Astrocyte (in vitro differentiated cells and primary cell): ENCODE data around the gene LONRF3.

Experiments
- EZH2 ChIP-seq: IDR thresholded peaks from 2 replicates; pipeline ENCODE4 v1.6.1; 2012; ENCODE audit warnings: mild to moderate bottlenecking, low read length, inconsistent platforms; ENCODE audit not compliant: insufficient read depth
- TF ChIP-seq, protein P1 (sequence below): IDR thresholded peaks from 2 replicates; pipeline ENCODE4 v1.5.1; 2011; ENCODE audit warnings: low read depth, mild to moderate bottlenecking, inconsistent platforms, low read length, moderate library complexity; ENCODE audit not compliant: insufficient read depth

DNA sequence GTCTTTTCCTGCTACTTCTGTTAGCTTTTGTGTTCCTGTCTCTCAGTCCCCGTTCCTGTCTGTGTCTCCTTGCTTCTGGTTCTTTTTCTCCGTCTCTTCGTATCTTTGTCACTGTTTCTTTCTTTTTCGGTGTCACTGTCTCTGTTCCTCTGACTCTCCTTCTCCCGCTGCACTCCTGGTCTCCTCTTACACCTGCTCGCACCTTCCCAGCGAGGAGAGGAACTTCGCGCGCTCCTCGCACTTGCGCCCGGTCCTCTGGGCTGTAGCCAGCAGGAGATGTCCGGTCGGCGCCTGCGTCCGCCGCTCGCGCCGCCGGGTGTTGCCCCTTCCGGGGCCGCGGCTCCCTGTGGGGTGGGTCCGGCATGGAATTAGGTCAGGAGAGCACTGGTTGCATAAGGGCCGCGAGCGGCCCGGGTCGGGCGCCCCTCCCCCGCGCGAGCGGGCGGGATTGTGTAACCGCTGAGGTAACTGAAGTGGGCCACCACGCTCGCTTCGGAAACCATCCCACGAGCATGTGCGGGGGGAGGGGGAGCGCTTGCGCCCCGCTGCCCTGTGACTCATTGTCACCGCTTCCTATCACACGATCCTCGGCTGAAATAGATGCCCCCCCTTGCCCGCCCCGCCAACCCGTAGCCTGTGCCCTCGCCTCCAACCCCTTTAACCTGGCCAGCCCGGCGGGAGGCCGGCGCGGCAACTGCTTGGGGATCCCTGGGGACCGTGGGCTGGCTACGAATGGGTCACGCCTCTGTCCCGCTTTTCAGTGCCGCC, 1.6 kb downstream of the LONRF3 start:
- TF ChIP-seq, protein P1, sequence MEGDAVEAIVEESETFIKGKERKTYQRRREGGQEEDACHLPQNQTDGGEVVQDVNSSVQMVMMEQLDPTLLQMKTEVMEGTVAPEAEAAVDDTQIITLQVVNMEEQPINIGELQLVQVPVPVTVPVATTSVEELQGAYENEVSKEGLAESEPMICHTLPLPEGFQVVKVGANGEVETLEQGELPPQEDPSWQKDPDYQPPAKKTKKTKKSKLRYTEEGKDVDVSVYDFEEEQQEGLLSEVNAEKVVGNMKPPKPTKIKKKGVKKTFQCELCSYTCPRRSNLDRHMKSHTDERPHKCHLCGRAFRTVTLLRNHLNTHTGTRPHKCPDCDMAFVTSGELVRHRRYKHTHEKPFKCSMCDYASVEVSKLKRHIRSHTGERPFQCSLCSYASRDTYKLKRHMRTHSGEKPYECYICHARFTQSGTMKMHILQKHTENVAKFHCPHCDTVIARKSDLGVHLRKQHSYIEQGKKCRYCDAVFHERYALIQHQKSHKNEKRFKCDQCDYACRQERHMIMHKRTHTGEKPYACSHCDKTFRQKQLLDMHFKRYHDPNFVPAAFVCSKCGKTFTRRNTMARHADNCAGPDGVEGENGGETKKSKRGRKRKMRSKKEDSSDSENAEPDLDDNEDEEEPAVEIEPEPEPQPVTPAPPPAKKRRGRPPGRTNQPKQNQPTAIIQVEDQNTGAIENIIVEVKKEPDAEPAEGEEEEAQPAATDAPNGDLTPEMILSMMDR, result no peak
- TF ChIP-seq EZH2, result no peak
